Thyroid gland (tissue), 4 donors: ENCODE data around the gene SORL1-AS1.

Experiments
- CTCF ChIP-seq, 6 experiments: fragments of 200-600 bp in 3 of 6; fragments of 450-650 bp in 3 of 6; sonication (generic) in 3 of 6; IDR thresholded peaks; one replicate each; pipeline ENCODE4 v1.5.1; 2016 to 2019; ENCODE audit warnings: antibody characterized with exemption in 6 of 6, mild to moderate bottlenecking in 2 of 6, inconsistent platforms in 1 of 6, moderate library complexity in 1 of 6
- POLR2A ChIP-seq, 2 donors: fragments of 450-650 bp; IDR thresholded peaks; one replicate each; pipeline ENCODE4 v1.6.1; 2017; ENCODE audit warnings: antibody characterized with exemption in 2 of 2, mild to moderate bottlenecking in 2 of 2, moderate library complexity in 1 of 2

DNA sequence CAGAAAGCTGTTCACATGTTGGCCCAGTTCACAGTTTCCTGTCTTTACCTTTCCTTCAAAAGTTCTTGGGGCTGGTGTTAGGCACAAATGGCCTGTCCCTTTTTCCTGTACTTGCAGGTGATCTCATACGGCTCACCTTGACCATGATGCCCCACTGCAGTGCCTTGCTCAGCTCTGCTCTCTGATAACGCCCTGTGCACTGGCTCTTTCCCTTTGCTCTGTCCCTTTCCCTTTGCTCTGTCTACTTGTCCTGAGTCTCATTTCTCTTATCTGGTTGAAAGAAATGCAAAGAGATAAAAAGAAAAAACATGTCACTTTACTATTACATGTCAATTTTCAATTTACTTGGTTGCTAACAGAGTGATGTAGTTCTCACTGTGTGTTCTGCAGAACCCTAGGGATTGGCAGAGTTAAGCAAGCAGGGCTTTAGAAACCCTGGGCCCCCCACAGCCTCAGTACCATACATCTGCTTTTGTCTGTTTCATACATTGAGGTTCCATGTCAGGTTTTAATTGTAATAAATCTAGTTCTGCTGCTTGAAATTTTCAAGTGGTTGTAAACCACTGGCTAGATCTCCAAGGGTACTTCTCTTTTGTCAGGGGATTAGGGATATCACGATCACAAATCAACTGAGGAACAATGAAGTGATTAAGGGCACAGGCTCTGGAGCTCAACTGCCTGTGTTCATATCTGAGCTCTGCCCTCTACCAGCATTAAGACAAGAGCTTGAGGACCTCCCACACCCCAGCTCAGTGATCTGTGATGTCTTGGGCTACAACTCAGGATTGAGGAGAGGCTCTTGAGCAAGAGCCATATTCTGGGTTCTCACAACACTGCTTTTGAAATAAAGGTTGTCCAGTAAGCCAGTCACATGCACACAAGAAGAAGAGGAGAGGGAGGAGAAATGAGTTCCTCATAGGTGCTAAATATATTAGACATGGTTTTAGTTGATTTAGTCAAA is 16.9 kb downstream of the SORL1-AS1 start:
- no peak for TF ChIP-seq POLR2A (IDR thresholded peaks at IDR 0.05)
- no peak for TF ChIP-seq CTCF (IDR thresholded peaks at IDR 0.05)
